Limb (tissue), 2 donors: ENCODE measurements around the gene DCTN1.
A peak's percentile ranks its signal among the peaks of the same experiment; 100 is the strongest.
"Not testable (repeated sequence)": the region's sequence is repeated elsewhere in the genome, so short reads cannot be mapped to it uniquely, and the experiment has no call there.

ENCODE experiments used
- DNase-seq, 2 donors: peaks; one replicate each; pipeline ENCODE4 v3.0.0-alpha.2; 2016; ENCODE audit errors: extremely low spot score in 2 of 2

The DCTN1 gene

DNA sequence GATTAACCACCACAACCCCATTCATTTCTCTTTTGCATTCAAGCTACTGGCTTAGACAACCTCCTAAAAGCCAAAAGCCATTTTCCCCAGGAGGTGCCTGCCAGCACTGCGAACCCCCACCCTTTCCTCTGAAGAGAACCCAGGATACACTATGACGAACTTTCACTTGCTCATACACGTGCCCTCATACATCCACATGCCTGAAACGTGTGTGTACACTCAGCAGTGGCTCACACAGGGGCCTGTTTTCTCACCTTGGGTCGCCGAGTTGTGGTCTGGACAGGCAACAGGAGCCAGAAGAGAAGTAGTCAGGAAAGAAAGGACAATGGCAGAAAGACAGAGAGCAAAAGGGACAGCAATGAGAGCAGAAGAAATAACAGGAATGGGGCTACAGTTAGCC is 7.4 kb downstream of the DCTN1 start:
- DNase-seq, result no peak

- no peak for DNase-seq
These were observed 8.7 kb downstream of the DCTN1 start for GRCh38 chr2:74371421-74371820.

- no peak for DNase-seq
These were observed 10.1 kb downstream of the DCTN1 start for GRCh38 chr2:74369976-74370375.

DNA sequence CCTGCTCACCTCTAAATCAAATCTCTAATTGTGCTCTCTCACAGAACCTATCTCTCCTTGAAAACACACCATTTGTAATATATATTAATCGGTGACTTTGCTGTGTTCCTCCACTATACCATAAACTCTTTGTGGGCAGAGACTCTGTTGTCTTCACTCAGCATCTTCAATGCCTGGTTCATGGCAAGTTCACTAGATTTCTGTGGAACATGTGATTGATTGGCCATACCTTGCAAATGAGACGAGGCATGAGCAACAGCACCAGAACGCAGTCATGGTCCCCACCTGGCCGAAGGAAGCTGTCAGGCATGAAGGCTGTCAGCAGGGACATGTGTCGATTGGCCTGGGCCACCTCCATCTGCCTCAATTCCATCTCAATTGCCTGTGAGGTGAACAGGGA is 11.6 kb downstream of the DCTN1 start:
- DNase-seq, result no peak

DNA sequence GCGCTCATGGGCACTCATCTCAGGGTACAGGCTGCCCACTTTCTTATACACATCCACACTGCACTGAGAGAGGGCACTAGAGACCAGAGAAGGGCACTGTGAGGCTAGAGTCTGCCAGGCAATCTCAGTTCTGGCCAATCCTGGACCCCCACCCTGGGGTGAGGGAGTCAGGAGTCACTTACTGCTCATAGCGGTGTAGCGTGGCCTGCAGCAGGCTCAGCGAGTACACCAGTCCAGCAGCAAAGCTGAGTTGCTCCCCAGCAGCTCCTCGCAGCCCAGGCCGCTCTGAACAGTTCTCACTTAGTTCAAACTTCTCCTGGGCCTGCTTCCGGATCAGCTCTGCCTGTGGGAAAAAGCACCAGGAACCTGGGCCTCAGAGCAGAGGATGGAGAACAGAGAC is 12.3 kb downstream of the DCTN1 start:
- DNase-seq, result no peak

- DNase-seq, result no peak
These were observed 14.1 kb downstream of the DCTN1 start for GRCh38 chr2:74366036-74366435.

DNA sequence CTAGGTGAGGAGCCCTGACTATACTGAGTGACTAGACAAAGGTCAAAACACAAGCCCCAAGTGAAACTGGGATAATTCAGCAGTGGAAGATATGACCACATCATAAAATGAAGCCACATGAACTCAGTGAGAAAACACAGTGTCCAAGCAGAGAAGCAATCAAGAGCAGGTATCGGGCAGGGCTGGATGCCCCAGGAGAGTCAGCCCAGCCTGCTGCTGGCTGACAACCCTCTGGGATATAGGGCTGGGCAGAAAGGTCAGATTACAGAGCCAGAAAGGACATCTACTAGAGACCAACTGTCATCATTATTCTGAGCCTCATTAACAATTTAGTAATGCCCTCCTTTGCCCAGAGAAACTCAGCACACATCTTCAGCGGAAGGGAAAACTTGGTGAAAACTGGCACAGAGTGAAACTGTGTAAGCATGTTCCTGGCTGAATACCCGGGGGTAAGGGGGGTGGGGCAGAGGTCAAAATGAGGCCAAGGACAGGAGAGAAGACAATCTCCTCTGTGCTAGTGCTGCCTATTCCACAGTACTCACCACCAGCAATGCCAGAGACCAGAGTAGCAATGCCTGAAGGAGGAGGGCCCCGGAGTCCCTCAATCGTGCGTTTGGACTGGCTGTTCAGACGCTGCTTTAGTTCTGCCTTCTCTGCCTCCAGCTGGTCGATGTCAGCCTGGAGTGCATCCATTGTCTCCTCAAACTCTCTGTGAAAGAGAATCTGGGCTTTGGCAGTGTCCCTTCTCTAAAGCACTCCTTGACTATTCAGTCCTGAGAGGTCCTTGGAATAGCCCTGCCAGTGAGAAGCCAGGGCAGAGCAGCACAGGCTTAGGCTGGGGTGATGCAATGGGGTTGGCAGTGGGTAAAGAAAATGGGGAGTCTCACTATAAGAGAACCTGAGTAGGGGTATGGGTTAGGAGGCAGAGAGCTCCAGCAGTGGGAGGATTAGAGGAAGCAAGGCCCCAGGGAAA is 15.3 kb downstream of the DCTN1 start:
- DNase-seq, result no peak

- DNase-seq, result no peak
These were observed 18.8 kb downstream of the DCTN1 start for GRCh38 chr2:74361327-74361726.

GRCh38 chr2:74357627-74358026 is 22.5 kb downstream of the DCTN1 start:
- DNase-seq, result no peak

- no peak for DNase-seq
These were observed 30.2 kb downstream of the DCTN1 start for GRCh38 chr2:74349889-74350288.

DNA sequence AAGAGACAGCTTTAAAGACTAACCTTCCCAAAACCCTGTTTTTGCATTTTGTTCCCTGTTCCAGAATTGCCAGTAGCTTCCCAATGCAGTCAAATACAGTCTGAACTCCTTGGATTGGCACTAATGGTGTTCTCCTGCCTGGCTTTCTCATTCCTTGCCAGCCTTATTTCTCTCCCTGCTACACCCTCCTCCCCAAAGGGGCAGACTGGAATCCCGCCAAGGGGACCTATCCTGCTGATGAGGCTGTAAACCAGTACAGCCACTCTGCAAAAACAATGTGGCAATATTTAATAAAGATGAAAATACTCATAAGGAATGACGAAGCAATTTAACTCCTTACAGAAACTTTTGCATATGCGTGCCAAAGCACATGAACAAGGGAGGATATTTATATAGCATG is 32.4 kb downstream of the DCTN1 start:
- no peak for DNase-seq

- no peak for DNase-seq
These were observed 32.8 kb downstream of the DCTN1 start for GRCh38 chr2:74347303-74347702.

- DNase-seq, result no peak
These were observed 34.7 kb downstream of the DCTN1 start for GRCh38 chr2:74345272-74345943.

DNA sequence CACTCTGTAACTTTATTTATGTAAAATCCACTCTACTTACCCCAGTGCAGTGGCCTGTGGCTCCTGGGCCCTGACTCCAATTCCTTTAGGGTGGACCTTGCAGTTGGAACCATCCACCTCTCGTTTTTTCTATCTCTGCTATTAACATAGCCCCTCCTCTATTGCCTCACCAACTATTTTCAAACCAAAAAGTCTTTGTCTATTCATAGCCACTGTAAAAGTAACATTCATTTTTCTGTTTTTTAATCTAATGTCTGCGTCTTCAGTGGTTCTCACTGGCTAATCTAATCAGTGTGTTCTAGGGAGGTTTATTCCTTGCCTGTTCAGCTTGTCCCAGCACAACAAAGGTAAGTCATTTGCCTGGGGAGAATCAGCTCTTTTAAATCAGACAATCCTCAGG is 36.8 kb downstream of the DCTN1 start, which contains the start of gene SLC4A5:
Gene SLC4A5, minus strand, starts transcription at position 101 of the 400 bp plus-strand sequence. CDS start 28,393 bp downstream, outside the sequence.
- no peak for DNase-seq

GRCh38 chr2:74336227-74336626 is 43.9 kb downstream of the DCTN1 start:
- DNase-seq, result not testable (repeated sequence)

DNA sequence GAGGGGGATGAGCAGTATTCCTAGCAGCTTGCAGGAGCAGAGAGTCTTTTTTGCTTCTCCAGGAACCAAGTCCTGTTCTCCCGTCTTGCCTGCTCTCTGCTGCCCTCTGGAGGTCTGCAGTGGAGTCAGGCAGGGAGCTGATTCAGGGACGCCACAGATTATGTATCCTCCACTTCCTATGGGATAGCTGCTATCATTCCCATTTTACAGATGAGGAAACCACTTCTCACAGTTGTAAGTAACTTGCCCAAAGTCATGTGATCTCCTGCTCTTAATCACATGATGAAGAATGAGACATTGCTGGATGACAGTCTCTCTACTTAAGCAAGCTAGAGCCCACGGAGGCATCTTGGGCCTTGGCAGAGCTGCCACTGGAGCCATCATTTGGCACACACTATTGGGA is 45.2 kb downstream of the DCTN1 start:
- peak; percentile 75 to 86 for DNase-seq

GRCh38 chr2:74333896-74334586 is 46.1 kb downstream of the DCTN1 start:
- DNase-seq, result no peak

DNA sequence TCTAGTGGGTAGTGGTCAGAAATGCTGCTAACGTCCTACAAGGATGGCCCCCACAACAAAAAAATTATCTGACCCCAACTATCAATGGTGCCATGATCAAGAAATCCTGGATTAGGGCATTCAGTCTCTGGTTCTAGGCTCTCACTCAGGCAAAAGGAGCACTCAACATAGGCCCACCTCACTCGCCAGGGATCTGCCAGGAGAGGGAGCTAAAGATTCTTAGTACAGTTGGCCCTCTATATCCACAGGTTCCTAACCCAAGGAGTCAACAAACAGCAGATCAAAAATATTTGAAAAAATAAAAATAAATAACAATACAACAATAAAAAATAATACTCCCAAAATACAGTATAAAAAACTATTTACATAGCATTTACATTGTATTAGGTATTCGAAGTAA is 46.9 kb downstream of the DCTN1 start:
- no peak for DNase-seq

GRCh38 chr2:74332550-74333174 is 47.4 kb downstream of the DCTN1 start:
- no peak for DNase-seq

DNA sequence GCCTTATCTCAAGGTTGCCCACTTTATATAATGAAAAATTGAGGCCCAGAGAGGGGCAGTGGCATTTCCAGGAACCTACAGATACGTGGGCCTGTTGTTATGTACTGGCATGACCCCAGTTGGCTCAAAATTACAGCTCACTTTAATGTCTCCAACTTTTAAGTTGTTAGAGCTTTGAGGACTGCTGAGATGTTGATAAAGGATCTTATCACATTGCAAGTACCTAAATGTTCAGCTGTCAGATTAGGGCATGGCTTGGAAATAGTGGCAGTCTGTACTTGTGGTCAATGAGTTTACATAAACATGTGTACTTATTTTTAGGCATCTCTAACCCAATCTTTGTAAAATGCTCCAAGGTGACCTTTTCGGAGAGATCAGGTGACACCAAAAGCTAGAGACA is 51.5 kb downstream of the DCTN1 start:
- DNase-seq, result no peak

- no peak for DNase-seq
These were observed 52.0 kb downstream of the DCTN1 start for GRCh38 chr2:74328074-74328473.

- DNase-seq, result no peak
These were observed 52.5 kb downstream of the DCTN1 start for GRCh38 chr2:74327627-74328026.
